Liver (tissue), 9 donors: ENCODE data around the gene ALK. TPM values are rescaled to one million over a fixed set of nuclear protein-coding genes. Genes with fewer than 3 reads are reported as not detected.

Experiments
- DNase-seq: peaks from one replicate; pipeline ENCODE4 v3.0.0-alpha.2; 2017; ENCODE audit warnings: low spot score
- H3K27ac ChIP-seq, 2 donors: one replicate each; pipeline ENCODE4 v1.7.0; 2013; ENCODE audit warnings: inconsistent platforms in 2 of 2, low read length in 2 of 2, control low read depth in 1 of 2, low read depth in 1 of 2, mild to moderate bottlenecking in 1 of 2
- H3K27me3 ChIP-seq, 4 donors: one replicate each; pipeline versions ENCODE4 v1.6.1 to v1.7.0; 2013; ENCODE audit warnings: low read length in 3 of 4, inconsistent platforms in 1 of 4, mild to moderate bottlenecking in 1 of 4, moderate library complexity in 1 of 4; ENCODE audit not compliant: control insufficient read depth in 4 of 4, insufficient read depth in 4 of 4
- H3K36me3 ChIP-seq, 4 donors: one replicate each; pipeline versions ENCODE4 v1.6.1 to v1.7.0; 2013; ENCODE audit warnings: low read length in 3 of 4, mild to moderate bottlenecking in 3 of 4, low read depth in 1 of 4, moderate library complexity in 1 of 4; ENCODE audit not compliant: control insufficient read depth in 4 of 4, insufficient read depth in 3 of 4
- H3K4me1 ChIP-seq, 4 donors: one replicate each; pipeline versions ENCODE4 v1.6.1 to v1.7.0; 2013; ENCODE audit warnings: low read length in 3 of 4, mild to moderate bottlenecking in 3 of 4, moderate library complexity in 1 of 4; ENCODE audit not compliant: control insufficient read depth in 4 of 4, insufficient read depth in 4 of 4
- H3K4me3 ChIP-seq, 3 donors: one replicate each; pipeline versions ENCODE4 v1.6.1 to v1.7.0; 2013; ENCODE audit warnings: low read length in 3 of 3, control low read depth in 1 of 3, low read depth in 1 of 3, mild to moderate bottlenecking in 1 of 3
- H3K9ac ChIP-seq, 2 donors: one replicate each; pipeline ENCODE4 v1.7.0; 2013; ENCODE audit warnings: low read length in 2 of 2, mild to moderate bottlenecking in 2 of 2, moderate library complexity in 2 of 2, control low read depth in 1 of 2, low read depth in 1 of 2
- H3K9me3 ChIP-seq, 4 donors: one replicate each; pipeline versions ENCODE4 v1.6.1 to v1.7.0; 2013; ENCODE audit warnings: low read length in 3 of 4; ENCODE audit not compliant: control insufficient read depth in 4 of 4
- EGR1 ChIP-seq, 2 donors: IDR thresholded peaks; 2 replicates each; pipeline ENCODE4 v1.6.1; 2016 to 2018; ENCODE audit warnings: antibody characterized with exemption in 2 of 2, low read depth in 2 of 2
- FOXA1 ChIP-seq: IDR thresholded peaks from 2 replicates; pipeline ENCODE4 v1.6.1; 2016; ENCODE audit warnings: antibody characterized with exemption
- FOXA2 ChIP-seq: IDR thresholded peaks from 2 replicates; pipeline ENCODE4 v1.6.1; 2016; ENCODE audit warnings: antibody characterized with exemption
- GABPA ChIP-seq, 2 donors: IDR thresholded peaks in 1 of 2; conservative IDR thresholded peaks in 1 of 2; 2 replicates each; pipeline ENCODE4 v1.6.1; 2016; ENCODE audit warnings: antibody characterized with exemption in 2 of 2, mild to moderate bottlenecking in 1 of 2, moderate library complexity in 1 of 2
- HNF4A ChIP-seq, 2 donors: conservative IDR thresholded peaks; 2 replicates each; pipeline ENCODE4 v1.6.1; 2016; ENCODE audit warnings: antibody characterized with exemption in 2 of 2, mild to moderate bottlenecking in 2 of 2
- HNF4G ChIP-seq: IDR thresholded peaks from 2 replicates; pipeline ENCODE4 v1.6.1; 2016; ENCODE audit warnings: antibody characterized with exemption
- JUND ChIP-seq, 2 donors: IDR thresholded peaks; 2 replicates each; pipeline ENCODE4 v1.6.1; 2016; ENCODE audit warnings: antibody characterized with exemption in 2 of 2
- RXRA ChIP-seq, 2 donors: IDR thresholded peaks; 2 replicates each; pipeline ENCODE4 v1.6.1; 2017 to 2018; ENCODE audit warnings: antibody characterized with exemption in 2 of 2, mild to moderate bottlenecking in 1 of 2
- TAF1 ChIP-seq: conservative IDR thresholded peaks from 2 replicates; pipeline ENCODE4 v1.6.1; 2016; ENCODE audit warnings: antibody characterized with exemption, mild to moderate bottlenecking
- YY1 ChIP-seq: IDR thresholded peaks from 2 replicates; pipeline ENCODE4 v1.6.1; 2016; ENCODE audit warnings: antibody characterized with exemption, mild to moderate bottlenecking
- WGBS: extraction: QIAGEN DNeasy Blood & Tissue Kit; methylation state at CpG from one replicate; pipeline ENCODE4 v1.1.7; 2013; 5-methylcytosine and 5-hydroxymethylcytosine counted together
- polyA plus RNA-seq, 2 donors: library from polyadenylated mRNA; stranded (reverse) in 1 of 2; unstranded in 1 of 2; fragments of 200-250 nt in 1 of 2; fragments of >200 nt in 1 of 2; fragmentation: Nextera tagmentation in 1 of 2; extraction: Ambion mirVana in 1 of 2; gene quantifications; one replicate each; pipeline versions ENCODE4 v1.2.1 to v1.2.3, GENCODE V29; 2013 to 2015
- total RNA-seq, 2 donors: library from RNA; depleted of rRNA; stranded (reverse); fragments of >200 nt; gene quantifications; one replicate each; pipeline ENCODE4 v1.2.3, GENCODE V29; 2014
- TF ChIP-seq, protein P1 (sequence below): IDR thresholded peaks from 2 replicates; pipeline ENCODE4 v1.6.1; 2016; ENCODE audit warnings: antibody characterized with exemption
- TF ChIP-seq, protein P2 (sequence below): fragments of 150-350 bp; IDR thresholded peaks from 2 replicates; pipeline ENCODE4 v1.5.1; 2017; ENCODE audit warnings: improper control_type of control experiment, low read depth, low read length; ENCODE audit not compliant: missing input control
- TF ChIP-seq, protein P3 (sequence below): IDR thresholded peaks from 2 replicates; pipeline ENCODE4 v1.6.1; 2016; ENCODE audit warnings: antibody characterized with exemption
- TF ChIP-seq, protein P4 (sequence below): IDR thresholded peaks from 2 replicates; pipeline ENCODE4 v1.6.1; 2016; ENCODE audit warnings: antibody characterized with exemption, mild to moderate bottlenecking
- TF ChIP-seq, protein P5 (sequence below): IDR thresholded peaks from 2 replicates; pipeline ENCODE4 v1.6.1; 2016; ENCODE audit warnings: antibody characterized with exemption
- donor health status: healthy.
- donor health status: healthy.
- donor health status: healthy.
- donor health status: healthy.
- donor health status: healthy.

Gene ALK
- total and polyA plus RNA-seq, 4 donors = under 0.01 TPM; not detected in 3

DNA sequence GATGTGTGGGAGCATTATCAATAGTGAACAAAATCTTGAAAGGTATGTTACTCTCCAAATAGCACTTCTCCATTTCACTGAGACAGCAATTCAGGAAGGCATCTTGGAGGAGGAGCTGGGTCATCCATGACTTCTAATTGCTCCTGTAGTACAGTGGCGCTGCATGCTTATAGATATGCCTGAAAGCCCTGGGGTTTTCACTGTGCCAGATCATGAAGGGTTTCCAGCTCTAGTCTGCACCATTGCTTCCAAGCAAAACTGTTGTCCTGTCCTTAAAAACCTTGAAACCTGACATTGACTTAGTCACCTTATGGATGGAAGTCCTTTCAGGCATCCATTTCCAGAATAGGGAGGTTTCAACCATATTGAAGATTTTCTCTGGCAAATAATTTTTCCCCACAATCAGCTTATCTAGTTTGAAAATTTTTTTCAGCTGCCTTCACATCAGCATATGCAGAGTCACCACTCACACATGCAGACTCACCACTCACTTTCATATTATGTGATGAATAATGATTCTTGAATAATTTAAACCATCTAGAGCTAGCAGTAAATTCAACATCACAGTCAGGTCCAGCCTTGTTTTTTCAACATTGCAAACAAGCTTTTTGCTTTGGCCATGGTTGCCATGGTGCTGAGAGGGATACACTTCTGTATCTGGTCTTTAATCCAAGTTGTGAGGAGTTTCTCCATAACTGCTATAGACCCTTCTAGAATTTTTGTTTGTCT is 509.0 kb downstream of the ALK start:
- TF ChIP-seq, protein P1, sequence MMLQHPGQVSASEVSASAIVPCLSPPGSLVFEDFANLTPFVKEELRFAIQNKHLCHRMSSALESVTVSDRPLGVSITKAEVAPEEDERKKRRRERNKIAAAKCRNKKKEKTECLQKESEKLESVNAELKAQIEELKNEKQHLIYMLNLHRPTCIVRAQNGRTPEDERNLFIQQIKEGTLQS = no peak
- TF ChIP-seq, protein P2, sequence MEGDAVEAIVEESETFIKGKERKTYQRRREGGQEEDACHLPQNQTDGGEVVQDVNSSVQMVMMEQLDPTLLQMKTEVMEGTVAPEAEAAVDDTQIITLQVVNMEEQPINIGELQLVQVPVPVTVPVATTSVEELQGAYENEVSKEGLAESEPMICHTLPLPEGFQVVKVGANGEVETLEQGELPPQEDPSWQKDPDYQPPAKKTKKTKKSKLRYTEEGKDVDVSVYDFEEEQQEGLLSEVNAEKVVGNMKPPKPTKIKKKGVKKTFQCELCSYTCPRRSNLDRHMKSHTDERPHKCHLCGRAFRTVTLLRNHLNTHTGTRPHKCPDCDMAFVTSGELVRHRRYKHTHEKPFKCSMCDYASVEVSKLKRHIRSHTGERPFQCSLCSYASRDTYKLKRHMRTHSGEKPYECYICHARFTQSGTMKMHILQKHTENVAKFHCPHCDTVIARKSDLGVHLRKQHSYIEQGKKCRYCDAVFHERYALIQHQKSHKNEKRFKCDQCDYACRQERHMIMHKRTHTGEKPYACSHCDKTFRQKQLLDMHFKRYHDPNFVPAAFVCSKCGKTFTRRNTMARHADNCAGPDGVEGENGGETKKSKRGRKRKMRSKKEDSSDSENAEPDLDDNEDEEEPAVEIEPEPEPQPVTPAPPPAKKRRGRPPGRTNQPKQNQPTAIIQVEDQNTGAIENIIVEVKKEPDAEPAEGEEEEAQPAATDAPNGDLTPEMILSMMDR = no peak
- no peak for TF ChIP-seq GABPA (IDR thresholded peaks at IDR 0.05 in 1 of 2, conservative IDR thresholded peaks at IDR 0.05 in 1 of 2)
- TF ChIP-seq, protein P3, sequence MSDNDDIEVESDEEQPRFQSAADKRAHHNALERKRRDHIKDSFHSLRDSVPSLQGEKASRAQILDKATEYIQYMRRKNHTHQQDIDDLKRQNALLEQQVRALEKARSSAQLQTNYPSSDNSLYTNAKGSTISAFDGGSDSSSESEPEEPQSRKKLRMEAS = no peak
- no peak for TF ChIP-seq HNF4G
- no peak for TF ChIP-seq YY1
- no peak for TF ChIP-seq JUND (IDR thresholded peaks at IDR 0.05)
- no peak for TF ChIP-seq TAF1
- TF ChIP-seq, protein P4, sequence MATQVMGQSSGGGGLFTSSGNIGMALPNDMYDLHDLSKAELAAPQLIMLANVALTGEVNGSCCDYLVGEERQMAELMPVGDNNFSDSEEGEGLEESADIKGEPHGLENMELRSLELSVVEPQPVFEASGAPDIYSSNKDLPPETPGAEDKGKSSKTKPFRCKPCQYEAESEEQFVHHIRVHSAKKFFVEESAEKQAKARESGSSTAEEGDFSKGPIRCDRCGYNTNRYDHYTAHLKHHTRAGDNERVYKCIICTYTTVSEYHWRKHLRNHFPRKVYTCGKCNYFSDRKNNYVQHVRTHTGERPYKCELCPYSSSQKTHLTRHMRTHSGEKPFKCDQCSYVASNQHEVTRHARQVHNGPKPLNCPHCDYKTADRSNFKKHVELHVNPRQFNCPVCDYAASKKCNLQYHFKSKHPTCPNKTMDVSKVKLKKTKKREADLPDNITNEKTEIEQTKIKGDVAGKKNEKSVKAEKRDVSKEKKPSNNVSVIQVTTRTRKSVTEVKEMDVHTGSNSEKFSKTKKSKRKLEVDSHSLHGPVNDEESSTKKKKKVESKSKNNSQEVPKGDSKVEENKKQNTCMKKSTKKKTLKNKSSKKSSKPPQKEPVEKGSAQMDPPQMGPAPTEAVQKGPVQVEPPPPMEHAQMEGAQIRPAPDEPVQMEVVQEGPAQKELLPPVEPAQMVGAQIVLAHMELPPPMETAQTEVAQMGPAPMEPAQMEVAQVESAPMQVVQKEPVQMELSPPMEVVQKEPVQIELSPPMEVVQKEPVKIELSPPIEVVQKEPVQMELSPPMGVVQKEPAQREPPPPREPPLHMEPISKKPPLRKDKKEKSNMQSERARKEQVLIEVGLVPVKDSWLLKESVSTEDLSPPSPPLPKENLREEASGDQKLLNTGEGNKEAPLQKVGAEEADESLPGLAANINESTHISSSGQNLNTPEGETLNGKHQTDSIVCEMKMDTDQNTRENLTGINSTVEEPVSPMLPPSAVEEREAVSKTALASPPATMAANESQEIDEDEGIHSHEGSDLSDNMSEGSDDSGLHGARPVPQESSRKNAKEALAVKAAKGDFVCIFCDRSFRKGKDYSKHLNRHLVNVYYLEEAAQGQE = no peak
- no peak for TF ChIP-seq HNF4A (conservative IDR thresholded peaks at IDR 0.05)
- TF ChIP-seq, protein P5, sequence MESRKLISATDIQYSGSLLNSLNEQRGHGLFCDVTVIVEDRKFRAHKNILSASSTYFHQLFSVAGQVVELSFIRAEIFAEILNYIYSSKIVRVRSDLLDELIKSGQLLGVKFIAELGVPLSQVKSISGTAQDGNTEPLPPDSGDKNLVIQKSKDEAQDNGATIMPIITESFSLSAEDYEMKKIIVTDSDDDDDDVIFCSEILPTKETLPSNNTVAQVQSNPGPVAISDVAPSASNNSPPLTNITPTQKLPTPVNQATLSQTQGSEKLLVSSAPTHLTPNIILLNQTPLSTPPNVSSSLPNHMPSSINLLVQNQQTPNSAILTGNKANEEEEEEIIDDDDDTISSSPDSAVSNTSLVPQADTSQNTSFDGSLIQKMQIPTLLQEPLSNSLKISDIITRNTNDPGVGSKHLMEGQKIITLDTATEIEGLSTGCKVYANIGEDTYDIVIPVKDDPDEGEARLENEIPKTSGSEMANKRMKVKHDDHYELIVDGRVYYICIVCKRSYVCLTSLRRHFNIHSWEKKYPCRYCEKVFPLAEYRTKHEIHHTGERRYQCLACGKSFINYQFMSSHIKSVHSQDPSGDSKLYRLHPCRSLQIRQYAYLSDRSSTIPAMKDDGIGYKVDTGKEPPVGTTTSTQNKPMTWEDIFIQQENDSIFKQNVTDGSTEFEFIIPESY = no peak
- TF ChIP-seq EGR1 (IDR thresholded peaks at IDR 0.05; ENCODE audit: low read depth in 2 of 2) = no peak
- TF ChIP-seq FOXA1 = no peak
- no peak for TF ChIP-seq RXRA (IDR thresholded peaks at IDR 0.05)
- TF ChIP-seq FOXA2 = no peak
- Histone ChIP-seq H3K4me1 (no peaks in the 10 kb centered on the region), H3K27ac (no peak overlapping the region), H3K9me3 (no peaks in the 10 kb centered on the region), H3K4me3 (no peak overlapping the region), H3K9ac (no peak overlapping the region), H3K27me3 (no peaks in the 10 kb centered on the region), H3K36me3 (no peaks in the 10 kb centered on the region)
- WGBS = 96% methylated on average over 1 of the region's 1 CpG
- DNase-seq = no peak
